HG03520 (cell line): Measurements from ENCODE around the gene JUN.

Experiments
- ATAC-seq: cut with Tn5 transposase; IDR thresholded peaks from one replicate; pipeline ENCODE4 v1.9.1; 2021; ENCODE audit warnings: mild to moderate bottlenecking, moderate library complexity; ENCODE audit not compliant: unreplicated experiment

JUN gene

DNA sequence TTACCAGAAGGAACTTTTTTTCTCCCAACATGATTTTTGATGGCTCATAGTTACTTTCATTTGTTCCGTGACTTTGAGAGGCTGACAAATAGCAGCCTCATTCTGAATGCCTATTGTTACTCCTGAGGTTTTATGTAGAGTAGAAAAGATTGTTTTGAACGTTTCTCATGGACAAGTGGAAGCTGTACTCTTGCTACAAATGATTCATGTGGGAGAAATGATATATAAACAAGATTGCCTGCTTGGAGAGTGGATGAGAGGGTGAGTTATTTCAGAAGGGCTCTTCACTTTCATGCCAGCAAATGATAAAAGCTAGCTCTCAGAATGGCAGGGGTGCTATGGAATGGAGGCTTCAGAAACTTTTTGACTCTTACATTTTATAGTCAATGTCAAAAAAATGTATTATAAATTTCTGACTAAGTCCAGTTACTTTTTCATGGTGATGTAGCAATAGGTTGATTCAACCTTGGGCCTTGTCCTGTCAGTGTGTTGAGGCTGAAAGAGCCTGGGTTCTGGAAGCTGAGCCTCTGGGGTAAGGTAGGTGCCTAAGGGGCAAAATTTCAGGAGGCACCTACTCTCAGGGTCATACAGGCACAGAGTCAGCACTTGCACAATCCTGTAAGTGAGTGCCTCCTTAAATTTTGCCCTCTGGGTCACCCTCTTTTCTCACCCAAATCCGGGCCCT is 19.4 kb downstream of the JUN start:
- no peak for ATAC-seq

GRCh38 chr1:58763214-58763613 is 20.6 kb downstream of the JUN start:
- ATAC-seq: no peak

DNA sequence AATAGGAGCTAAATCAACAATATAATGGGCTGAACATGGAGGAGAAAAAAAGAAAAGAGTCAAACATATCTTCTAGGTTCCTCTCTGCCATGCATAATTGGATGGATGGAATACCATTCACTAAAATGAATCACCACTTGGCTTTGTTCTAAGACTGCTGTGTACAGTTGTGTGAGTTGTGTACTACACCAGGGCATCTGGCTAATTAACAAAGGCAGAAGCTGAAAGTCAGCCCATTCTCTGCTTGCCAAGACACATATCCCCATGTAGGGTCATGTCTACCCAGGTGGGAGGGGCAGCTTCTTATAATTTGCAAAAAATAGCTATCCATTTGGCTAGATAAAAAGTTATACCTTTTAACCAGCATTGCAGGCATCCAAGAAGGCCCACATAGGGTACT is 21.0 kb downstream of the JUN start:
- ATAC-seq: no peak

DNA sequence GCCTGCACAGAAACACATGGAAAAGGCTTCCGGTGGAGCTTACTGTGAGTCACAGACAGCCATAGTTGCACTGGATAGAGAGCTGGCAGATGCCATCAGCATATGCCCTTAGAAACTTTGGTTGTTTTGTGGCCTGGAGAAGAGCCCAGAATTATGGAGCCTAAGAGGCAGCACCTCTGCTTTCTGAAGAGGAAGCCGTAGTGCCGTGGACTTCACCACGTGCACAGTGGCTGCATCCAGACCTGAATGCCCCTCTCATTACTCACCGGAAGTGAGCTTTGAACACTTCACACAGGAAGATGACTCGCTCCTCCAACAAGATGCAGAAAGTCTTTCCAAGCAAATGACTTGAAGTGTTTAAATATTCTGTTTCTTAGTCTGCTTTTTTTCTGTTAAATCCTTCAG is 28.4 kb downstream of the JUN start:
- ATAC-seq: no peak

DNA sequence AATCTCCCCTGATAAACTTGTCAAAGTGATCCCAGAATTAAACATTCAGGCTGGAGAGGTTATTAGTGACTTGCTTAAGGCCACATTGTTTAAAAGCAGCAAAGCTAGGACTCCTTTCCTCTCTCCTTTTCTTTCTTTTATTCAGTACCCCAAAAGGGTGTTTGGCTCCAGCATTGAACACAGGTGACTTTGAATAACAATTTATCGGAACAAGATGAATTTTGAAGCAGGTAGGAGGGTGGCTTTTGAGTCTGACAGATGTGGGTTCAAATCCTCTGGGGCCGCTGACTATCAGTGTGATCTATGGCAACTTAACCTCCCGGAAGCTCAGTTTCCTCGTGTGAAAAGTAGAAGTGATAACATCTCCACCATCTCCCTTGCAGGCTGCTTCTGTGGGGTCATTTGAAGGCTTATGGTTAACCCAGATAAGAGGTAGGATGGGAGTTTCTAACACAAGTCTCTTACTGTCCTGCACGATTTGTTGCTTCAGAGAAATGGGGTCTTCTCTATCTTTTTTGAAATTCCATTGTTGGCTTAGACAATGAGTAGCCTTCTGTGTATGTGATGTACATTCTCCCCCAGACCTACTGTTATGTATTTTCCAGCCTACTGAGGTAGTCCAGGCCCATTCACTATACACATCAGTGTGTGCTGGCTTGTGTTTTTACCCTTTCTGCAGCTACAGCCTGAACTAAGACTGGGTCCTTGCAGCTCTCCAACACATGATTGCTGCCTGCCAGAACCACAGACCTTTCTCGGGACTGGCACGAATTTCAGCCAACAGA is 29.0 kb downstream of the JUN start:
- ATAC-seq: no peak

DNA sequence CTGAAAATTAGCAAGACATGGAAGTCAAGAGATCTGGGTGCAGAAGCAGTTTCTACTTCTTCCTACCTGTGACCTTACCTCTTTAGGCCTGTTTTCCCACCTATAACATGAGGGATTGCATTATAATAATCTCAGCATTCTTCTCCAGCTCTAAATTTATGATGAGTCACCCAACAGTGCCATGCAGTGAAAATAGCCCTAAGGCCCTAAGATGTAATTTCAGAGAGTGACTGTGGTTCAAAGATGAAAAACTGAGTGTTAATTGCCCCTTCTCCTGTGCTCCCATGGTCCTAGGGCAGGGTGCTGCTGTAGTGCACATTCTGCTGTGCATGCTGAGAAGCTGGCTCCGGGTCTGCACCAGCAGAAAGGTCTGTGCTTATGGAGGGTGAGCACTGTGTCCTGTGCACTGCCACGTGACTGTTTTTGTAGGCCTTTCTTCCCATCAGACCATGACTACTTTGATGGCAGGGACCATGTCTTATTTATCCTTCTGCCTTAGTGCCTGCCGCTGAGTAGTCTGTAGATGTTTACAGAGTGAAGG is 29.7 kb downstream of the JUN start:
- no peak for ATAC-seq

GRCh38 chr1:58753431-58753866 is 30.4 kb downstream of the JUN start:
- no peak for ATAC-seq

GRCh38 chr1:58749646-58750045 is 34.2 kb downstream of the JUN start:
- ATAC-seq: no peak

DNA sequence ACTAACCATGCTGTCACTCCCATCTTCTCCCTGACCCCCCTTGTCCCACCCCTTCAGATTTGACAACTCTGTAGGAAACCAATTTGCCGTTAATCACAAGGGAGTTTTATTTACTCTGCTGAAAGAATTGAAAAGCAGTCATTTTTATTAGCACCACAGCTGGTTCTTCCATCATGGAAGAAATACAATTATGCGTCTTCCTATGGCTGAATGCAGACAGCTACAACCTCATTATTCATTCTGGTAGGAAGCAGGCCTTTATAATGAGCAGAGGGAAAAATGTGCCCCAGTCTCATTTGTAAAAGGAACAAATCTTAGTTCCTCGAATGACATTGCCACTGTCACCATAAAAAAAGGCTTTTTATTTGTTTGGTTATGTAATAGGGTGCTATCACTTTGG is 35.2 kb downstream of the JUN start:
- no peak for ATAC-seq

DNA sequence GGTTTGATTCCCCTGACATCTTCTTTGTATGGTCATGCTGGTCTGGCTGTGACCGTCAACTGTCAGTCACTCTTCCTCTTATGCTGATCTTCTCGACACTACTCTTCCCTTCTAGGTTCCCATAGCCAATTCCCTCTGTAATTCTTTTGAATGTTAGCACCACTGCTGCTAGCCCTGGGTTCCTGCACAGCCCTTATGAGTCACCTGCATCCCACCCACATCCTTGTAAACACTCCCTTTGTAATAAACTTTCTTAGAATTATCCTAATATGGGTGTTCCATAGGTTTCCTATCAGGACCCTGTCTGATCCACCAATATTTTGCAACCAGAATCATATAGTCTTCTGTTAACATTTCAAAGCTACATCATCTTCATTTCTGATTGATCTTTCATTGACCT is 37.1 kb downstream of the JUN start:
- ATAC-seq: no peak

- ATAC-seq: no peak
Observed at GRCh38 chr1:58746182-58746581, 37.7 kb downstream of the JUN start.

DNA sequence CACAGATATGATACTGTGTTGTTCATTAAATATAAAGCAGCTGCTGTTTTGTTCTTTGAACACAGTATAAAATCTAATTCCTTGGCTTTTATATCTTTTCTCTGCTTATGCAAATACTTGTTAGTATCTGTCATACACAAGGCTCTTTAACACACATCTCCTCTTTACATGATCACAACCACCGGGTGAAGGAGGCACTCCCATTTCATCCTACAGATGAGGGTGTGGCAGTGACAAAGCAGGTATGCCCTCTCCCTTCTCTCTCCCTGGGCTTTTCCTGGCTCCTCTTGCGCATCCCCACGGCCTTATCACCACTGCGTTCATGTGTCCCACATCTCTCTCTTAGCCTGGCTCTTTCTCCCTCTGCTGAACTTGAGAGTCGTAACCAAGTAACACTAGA is 38.2 kb downstream of the JUN start:
- ATAC-seq: no peak

DNA sequence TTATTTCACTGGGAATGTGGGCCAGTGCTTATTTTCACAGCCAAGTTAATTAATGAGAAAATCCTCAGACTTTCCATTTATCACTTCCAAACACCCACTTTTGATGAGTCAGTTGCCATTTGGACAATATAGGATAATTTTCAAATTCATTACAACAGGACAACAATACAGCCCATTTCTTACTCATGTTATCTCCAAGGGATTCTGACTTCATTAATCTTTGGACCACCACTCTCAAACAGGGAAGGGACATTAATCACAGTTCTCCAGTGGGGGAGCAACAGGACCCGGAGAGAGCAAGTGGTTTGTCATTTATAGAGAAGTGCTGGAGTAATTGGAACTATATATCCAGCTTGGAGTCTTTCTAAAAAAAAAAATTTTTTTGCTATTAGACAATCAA is 38.7 kb downstream of the JUN start:
- ATAC-seq: no peak

DNA sequence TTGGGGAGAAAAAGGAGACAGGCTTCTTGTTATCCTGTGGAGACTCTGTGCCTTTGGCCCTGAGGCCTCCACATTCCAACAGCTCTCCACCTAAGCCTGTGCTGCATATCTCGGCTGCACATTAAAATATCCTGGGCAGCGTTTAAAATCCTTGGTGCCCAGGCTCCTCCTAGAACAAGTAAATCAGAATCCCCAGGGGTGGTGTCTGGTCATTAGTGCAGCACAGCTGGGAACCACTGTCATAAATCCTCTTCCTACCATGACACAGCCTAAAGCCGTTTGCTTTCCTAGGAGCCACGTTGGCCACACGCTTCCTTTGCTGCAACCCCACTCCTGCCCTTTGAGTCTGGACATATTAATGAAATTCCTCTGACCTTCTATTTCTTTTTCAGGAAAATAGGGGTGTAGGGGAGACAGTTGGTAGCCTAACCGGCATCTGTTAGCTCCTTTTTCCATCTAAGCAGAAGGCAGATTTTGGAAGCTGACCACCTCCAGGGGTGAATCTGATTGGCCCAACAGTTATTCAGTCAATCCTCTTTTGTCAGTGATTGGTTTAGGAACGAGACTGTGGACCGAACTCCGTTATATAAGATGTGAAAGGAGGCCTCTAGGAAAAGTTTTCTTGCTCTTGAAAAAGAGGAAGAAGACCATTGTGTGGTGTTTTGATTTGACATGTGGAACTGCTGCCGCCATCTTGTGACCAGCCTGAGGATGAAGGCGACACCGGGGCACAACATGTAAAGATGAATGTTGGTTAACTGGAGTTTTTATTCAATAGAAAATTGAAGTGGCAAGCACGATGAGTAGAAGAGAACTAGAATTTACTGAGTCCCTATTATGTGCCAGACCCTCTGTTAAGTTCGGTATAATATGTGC is 41.9 kb downstream of the JUN start:
- ATAC-seq: no peak

DNA sequence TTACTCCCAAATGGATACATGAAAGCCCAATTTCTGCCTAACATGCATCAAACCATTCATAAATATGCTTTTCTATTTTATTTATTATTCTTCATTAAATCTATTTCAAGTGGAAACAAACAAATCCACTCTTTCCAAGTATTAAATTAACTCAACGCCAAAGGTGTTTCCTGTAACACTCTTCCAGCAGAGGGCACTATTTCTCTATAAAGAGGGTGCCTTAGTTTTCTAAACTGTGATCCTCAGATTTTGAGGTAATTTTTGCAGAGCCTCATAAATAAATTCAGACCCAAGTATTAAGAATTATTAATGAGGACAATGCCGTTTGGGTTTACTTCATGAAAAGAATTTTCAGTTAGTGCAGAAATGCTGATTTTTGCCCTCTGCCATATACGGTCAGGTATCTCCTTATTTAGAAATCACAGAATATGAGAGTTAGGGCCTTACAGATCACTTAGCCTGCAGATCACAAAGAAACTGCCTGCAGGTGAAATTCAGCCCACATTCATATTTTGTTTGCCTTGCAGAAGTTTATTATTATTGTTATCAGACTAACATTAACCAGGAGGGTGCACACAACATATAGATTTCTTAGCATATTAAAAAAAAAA is 43.9 kb downstream of the JUN start:
- no peak for ATAC-seq

DNA sequence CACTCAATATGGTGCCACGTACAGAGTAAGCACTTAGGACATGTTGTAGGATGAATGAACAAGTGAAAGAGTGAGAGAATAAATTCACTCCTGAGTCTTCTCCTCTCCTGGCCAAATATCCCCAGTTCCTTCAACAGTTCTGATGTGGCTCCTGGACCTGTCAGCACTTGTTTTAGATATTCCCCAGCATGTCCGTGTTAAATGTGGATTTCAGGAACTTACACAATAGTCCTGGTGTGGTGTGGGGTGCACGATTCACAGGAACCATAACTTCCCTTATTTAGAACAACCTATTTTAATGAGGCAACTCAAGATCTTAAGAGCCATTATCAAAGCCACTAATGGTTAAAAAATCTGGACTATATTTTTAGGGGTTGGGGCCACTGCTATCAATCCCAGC is 45.0 kb downstream of the JUN start:
- no peak for ATAC-seq

DNA sequence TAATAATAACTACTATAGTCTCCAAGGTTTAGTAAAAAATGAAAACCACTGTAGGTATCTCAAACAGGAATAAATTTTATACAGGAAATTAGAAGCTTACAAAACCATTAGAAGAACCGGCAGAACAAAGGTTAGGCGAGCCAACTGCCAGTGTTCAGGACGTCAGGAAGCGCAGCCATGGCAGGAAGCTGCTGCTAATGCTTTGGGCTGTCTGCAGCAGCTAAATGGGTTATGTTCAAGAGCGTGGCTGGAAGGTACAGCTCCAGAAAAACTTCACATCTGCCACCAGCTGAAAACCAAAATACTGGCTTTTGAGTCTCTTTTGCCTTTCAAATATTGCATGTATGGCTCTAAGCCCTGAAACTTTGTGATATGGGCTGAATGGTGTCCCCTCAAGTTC is 48.3 kb downstream of the JUN start:
- ATAC-seq: no peak

GRCh38 chr1:58734630-58735029 is 49.2 kb downstream of the JUN start:
- ATAC-seq: no peak

- no peak for ATAC-seq
Observed at GRCh38 chr1:58732087-58732775, 51.6 kb downstream of the JUN start.
